Fibroblast of peridontal ligament (primary cell): ENCODE data around the gene GRM8.

ENCODE experiments used
- DNase-seq: peaks from one replicate; pipeline ENCODE4 v3.0.0-alpha.2; 2010; ENCODE audit errors: extremely low read depth

Gene GRM8

GRCh38 chr7:126818393-126819196 is 434.1 kb downstream of the GRM8 start:
- no peak for DNase-seq

GRCh38 chr7:126809188-126809587 is 443.6 kb downstream of the GRM8 start:
- no peak for DNase-seq

- no peak for DNase-seq
Observed at GRCh38 chr7:126806614-126807013, 446.1 kb downstream of the GRM8 start.

- no peak for DNase-seq
Observed at GRCh38 chr7:126805351-126805750, 447.4 kb downstream of the GRM8 start.

- DNase-seq: no peak
Observed at GRCh38 chr7:126804604-126805003, 448.1 kb downstream of the GRM8 start.

GRCh38 chr7:126803990-126804389 is 448.8 kb downstream of the GRM8 start:
- no peak for DNase-seq

GRCh38 chr7:126803060-126803665 is 449.6 kb downstream of the GRM8 start:
- DNase-seq: peak; percentile 69

GRCh38 chr7:126801733-126802132 is 451.0 kb downstream of the GRM8 start:
- DNase-seq: no peak

- DNase-seq: no peak
Observed at GRCh38 chr7:126799541-126799940, 453.2 kb downstream of the GRM8 start.

- no peak for DNase-seq
Observed at GRCh38 chr7:126792521-126792920, 460.2 kb downstream of the GRM8 start.

GRCh38 chr7:126791306-126791705 is 461.4 kb downstream of the GRM8 start:
- DNase-seq: no peak

GRCh38 chr7:126790763-126791162 is 462.0 kb downstream of the GRM8 start:
- no peak for DNase-seq

- DNase-seq: no peak
Observed at GRCh38 chr7:126783613-126784012, 469.1 kb downstream of the GRM8 start.

- DNase-seq: no peak
Observed at GRCh38 chr7:126780993-126781392, 471.7 kb downstream of the GRM8 start.

GRCh38 chr7:126778101-126778500 is 474.6 kb downstream of the GRM8 start:
- DNase-seq: no peak

- DNase-seq: no peak
Observed at GRCh38 chr7:126776498-126776897, 476.2 kb downstream of the GRM8 start.

GRCh38 chr7:126774077-126774476 is 478.7 kb downstream of the GRM8 start:
- no peak for DNase-seq

GRCh38 chr7:126768836-126769235 is 483.9 kb downstream of the GRM8 start:
- DNase-seq: no peak

GRCh38 chr7:126760914-126761577 is 491.7 kb downstream of the GRM8 start:
- DNase-seq: no peak

- DNase-seq: no peak
Observed at GRCh38 chr7:126755381-126755780, 497.4 kb downstream of the GRM8 start.

GRCh38 chr7:126750207-126750911 is 502.4 kb downstream of the GRM8 start:
- no peak for DNase-seq

- DNase-seq: no peak
Observed at GRCh38 chr7:126728967-126729366, 523.8 kb downstream of the GRM8 start.
